Left lobe of liver (tissue), 1 donor: ENCODE measurements around the gene C10orf88. TPM values are rescaled to one million over a fixed set of nuclear protein-coding genes. Genes with fewer than 3 reads are reported as not detected.

ENCODE experiments used
- total RNA-seq: library from RNA; stranded (reverse); gene quantifications from one replicate; pipeline ENCODE4 v1.2.1, GENCODE V29; 2021
- donor health status: DM: no; HTN: yes; CAD: no.

C10orf88 gene
- total RNA-seq, 1 donor from 2014 or later: 1.9 TPM

Other genes with a start within 250 kb of the C10orf88 start
- 1.6 TPM for gene CUZD1, start 108.4 kb downstream of the C10orf88 start, total RNA-seq
- 0.60 TPM for gene FAM24B, start 74.6 kb downstream of the C10orf88 start, total RNA-seq
- gene FAM24A, start 43.6 kb downstream of the C10orf88 start, total RNA-seq: not detected
- gene PSTK, start 26.2 kb upstream of the C10orf88 start, total RNA-seq: 4.5 TPM
- 12.7 TPM for gene IKZF5, start 54.6 kb upstream of the C10orf88 start, total RNA-seq
- gene ACADSB, start 54.8 kb upstream of the C10orf88 start, total RNA-seq: 328 TPM
- gene HMX3, start 181.7 kb upstream of the C10orf88 start, total RNA-seq: 0.20 TPM
- not detected for gene HMX2, start 193.9 kb upstream of the C10orf88 start, total RNA-seq
- 24.8 TPM for gene BUB3, start 200.2 kb upstream of the C10orf88 start, total RNA-seq